Transverse colon (tissue), 4 donors: ENCODE results near the gene HAGH. TPM values are rescaled to one million over a fixed set of nuclear protein-coding genes. Genes with fewer than 3 reads are reported as not detected.

Experiments
- DNase-seq: peaks from one replicate; pipeline ENCODE4 v3.0.0-alpha.2; 2019
- H3K27ac ChIP-seq, 4 donors: fragments of 200-600 bp; sonication (generic); 2 replicates each; pipeline ENCODE4 v1.5.1; 2016 to 2018; ENCODE audit warnings: inconsistent platforms in 4 of 4
- H3K27me3 ChIP-seq: fragments of 200-600 bp; sonication (generic); 2 replicates; pipeline ENCODE4 v1.5.1; 2017; ENCODE audit warnings: inconsistent platforms
- H3K36me3 ChIP-seq, 4 donors: fragments of 200-600 bp; sonication (generic); 2 replicates each; pipeline ENCODE4 v1.5.1; 2017 to 2019; ENCODE audit warnings: inconsistent platforms in 4 of 4
- H3K4me1 ChIP-seq, 4 donors: fragments of 200-600 bp; sonication (generic); 2 replicates each; pipeline ENCODE4 v1.5.1; 2017 to 2020; ENCODE audit warnings: inconsistent platforms in 4 of 4
- H3K4me3 ChIP-seq, 4 donors: fragments of 200-600 bp; sonication (generic); 1 replicate in 1 of 4; 2 replicates in 3 of 4; pipeline versions ENCODE4 v1.5.1 to v1.6.1; 2017 to 2019; ENCODE audit warnings: inconsistent platforms in 4 of 4
- H3K9me3 ChIP-seq, 2 donors: fragments of 200-600 bp; sonication (generic); 2 replicates each; pipeline ENCODE4 v1.5.1; 2017 to 2019; ENCODE audit warnings: inconsistent platforms in 2 of 2
- CTCF ChIP-seq, 5 experiments: fragments of 200-600 bp in 3 of 5; fragments of 450-650 bp in 2 of 5; sonication (generic) in 3 of 5; IDR thresholded peaks; 1 replicate in 2 of 5; 2 replicates in 3 of 5; pipeline ENCODE4 v1.5.1; 2016 to 2017; ENCODE audit warnings: antibody characterized with exemption in 5 of 5, inconsistent platforms in 3 of 5, mild to moderate bottlenecking in 2 of 5, moderate library complexity in 1 of 5
- EP300 ChIP-seq: sonication (generic); formaldehyde crosslinking; IDR thresholded peaks from one replicate; pipeline ENCODE4 v1.6.1; 2017; ENCODE audit warnings: antibody characterized with exemption, low read depth
- POLR2A ChIP-seq: fragments of 450-650 bp; IDR thresholded peaks from one replicate; pipeline ENCODE4 v1.6.1; 2016; ENCODE audit warnings: antibody characterized with exemption, mild to moderate bottlenecking, moderate library complexity
- POLR2AphosphoS5 ChIP-seq, 3 donors: sonication (generic); formaldehyde crosslinking; IDR thresholded peaks; one replicate each; pipeline ENCODE4 v1.6.1; 2016; ENCODE audit warnings: antibody characterized with exemption in 3 of 3
- WGBS, 2 donors: methylation state at CpG; one replicate each; pipeline ENCODE4 v1.1.5; 2018; ENCODE audit warnings: low coverage in 1 of 2; 5-methylcytosine and 5-hydroxymethylcytosine counted together
- in situ Hi-C, 4 donors: fragments of 200-750 bp; cut with MboI; loops; one replicate each; pipeline versions ENCODE4 v1.15.0 to v1.15.1; 2017; ENCODE audit warnings: low sequenced_read_pairs in 3 of 4, low pct_ligation_motif_present in 1 of 4, low pct_unique_long_range_greater_than_20kb in 1 of 4
- intact Hi-C: fragments of 100-400 bp; cut with DNase I; formaldehyde crosslinking; loops from one replicate; pipeline ENCODE4 v1.15.1; 2023; ENCODE audit warnings: low total_unique reads
- total RNA-seq, 4 donors: library from RNA; depleted of rRNA; stranded (reverse); fragments of >200 nt; gene quantifications; one replicate each; pipeline ENCODE4 v1.1.0, GENCODE V29; 2016

HAGH gene
- total RNA-seq, 4 donors from 2014 or later: 40.6 to 403 (median 121) TPM

GRCh38 chr16:1785846-1786170 is 40.8 kb downstream of the HAGH start:
- H3K9me3 ChIP-seq: no peaks in the 10 kb centered on the region
- intact Hi-C loops: no loop called here
- no peak for DNase-seq
- H3K4me1 ChIP-seq: peaks cover 7 to 20% (median 18%) of the 10 kb centered on the region in 4 donors
- no peak overlapping the region for H3K27ac ChIP-seq
- H3K36me3 ChIP-seq: no peaks in the 10 kb centered on the region
- no peaks in the 10 kb centered on the region for H3K27me3 ChIP-seq
- 94% methylated on average over 14 of the region's 14 CpGs; no CpG with 5 or more reads in 1 of the 2 donors for WGBS, 2 donors
- no peak for TF ChIP-seq POLR2AphosphoS5 (IDR thresholded peaks at IDR 0.05)
- TF ChIP-seq EP300: no peak
- TF ChIP-seq POLR2A: no peak
- TF ChIP-seq CTCF (IDR thresholded peaks at IDR 0.05): no peak
- in situ Hi-C loops: no loop called here
- no peak overlapping the region for H3K4me3 ChIP-seq

GRCh38 chr16:1784977-1785845 is 41.4 kb downstream of the HAGH start:
- intact Hi-C loops (no loop called here), in situ Hi-C loops (no loop called here)
- no peak for TF ChIP-seq CTCF (IDR thresholded peaks at IDR 0.05)
- no peak for TF ChIP-seq POLR2AphosphoS5 (IDR thresholded peaks at IDR 0.05)
- TF ChIP-seq POLR2A: no peak
- no peak for TF ChIP-seq EP300
- no peaks in the 10 kb centered on the region for H3K36me3 ChIP-seq
- DNase-seq: peak; percentile 7
- H3K4me3 ChIP-seq: no peak overlapping the region
- H3K27ac ChIP-seq: no peak overlapping the region
- H3K9me3 ChIP-seq: no peaks in the 10 kb centered on the region
- peaks cover 7 to 24% (median 20%) of the 10 kb centered on the region in 4 donors for H3K4me1 ChIP-seq
- H3K27me3 ChIP-seq: no peaks in the 10 kb centered on the region
- 86 to 96% methylated on average over 4 to 25 of the region's 26 CpGs for WGBS, 2 donors

DNA sequence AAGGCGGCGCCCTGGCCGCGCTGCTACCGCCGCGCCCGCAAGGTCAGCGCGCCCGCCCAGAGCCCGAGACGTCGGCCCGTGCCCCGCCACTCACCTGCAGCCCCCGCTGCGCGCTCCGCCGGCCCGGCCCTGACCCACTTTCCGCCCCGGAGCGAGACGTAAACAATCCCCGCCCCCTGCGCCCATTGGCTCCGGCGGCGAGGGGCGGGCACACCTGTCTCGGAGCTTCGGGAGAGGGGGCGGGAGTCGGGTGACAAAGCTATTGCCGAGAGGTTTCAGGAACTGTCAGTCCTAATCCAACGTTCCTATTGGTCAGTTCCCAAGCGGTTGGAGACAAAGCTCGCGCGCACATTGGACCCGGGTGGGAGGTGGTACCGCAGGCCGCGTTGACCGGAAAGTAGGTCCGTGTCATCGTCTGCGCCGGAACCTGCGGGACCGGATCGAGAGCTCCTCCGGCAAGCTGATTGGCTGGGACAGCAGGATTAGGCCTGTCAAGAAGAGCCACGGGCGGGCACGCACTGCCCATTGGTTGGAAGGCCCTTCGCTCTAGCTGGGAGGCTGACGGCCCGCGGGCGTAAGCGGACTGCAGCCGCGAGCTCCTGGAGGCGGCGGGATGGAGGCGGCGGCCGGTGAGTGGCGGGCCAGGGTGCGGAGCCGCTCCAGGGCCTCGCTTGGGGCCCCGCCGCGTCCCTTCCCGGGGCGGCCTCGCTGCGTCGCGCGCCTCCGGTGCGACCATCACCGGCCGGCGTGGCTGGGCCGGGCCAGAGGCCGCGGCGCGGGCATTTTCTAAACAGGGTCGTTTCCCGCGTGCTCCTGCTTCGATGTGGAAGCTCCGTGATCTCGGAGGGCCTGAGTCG is 44.0 kb downstream of the HAGH start, which contains the start of the genes NUBP2 and SPSB3:
Gene NUBP2 (plus strand): TSS at position 553 of the 857 bp plus-strand sequence. CDS start 61 bp downstream, at position 614.
Gene SPSB3 (minus strand): TSS at position 164 of the 857 bp plus-strand sequence. CDS start 1,088 bp downstream, outside the sequence.
- peaks cover 7 to 27% (median 21%) of the 10 kb centered on the region in 4 donors for H3K4me1 ChIP-seq
- intact Hi-C loops: no loop called here
- peak within 1 kb of the TSS; percentile 89 to 95 (median 94) for H3K27ac ChIP-seq
- H3K36me3 ChIP-seq: peaks cover 0 to 5% (median under 1%) of the 10 kb centered on the region in 4 donors
- TF ChIP-seq CTCF (IDR thresholded peaks at IDR 0.05): no peak
- TF ChIP-seq POLR2AphosphoS5 (IDR thresholded peaks at IDR 0.05): peak; percentile 69 to 85 (median 79)
- TF ChIP-seq POLR2A: peak; percentile 40
- no peak for TF ChIP-seq EP300
- no peaks in the 10 kb centered on the region for H3K27me3 ChIP-seq
- H3K4me3 ChIP-seq: peak within 1 kb of the TSS; percentile 84 to 97 (median 94)
- in situ Hi-C loops: no loop called here
- WGBS, 2 donors: 1% methylated on average over 70 of the region's 102 CpGs; no CpG with 5 or more reads in 1 of the 2 donors
- DNase-seq: peak; percentile 100
- no peaks in the 10 kb centered on the region for H3K9me3 ChIP-seq
